SK-N-SH (cell line): Measurements from ENCODE around the gene MPDZ. TPM values are rescaled to one million over a fixed set of nuclear protein-coding genes. Genes with fewer than 3 reads are reported as not detected.
A peak's percentile ranks its signal among the peaks of the same experiment; 100 is the strongest.

Experiments
- CTCF ChIA-PET: fragments of 300-600, 350-600 bp; formaldehyde crosslinking; extraction: SDS; loops from one replicate; lab custom pipeline; 2021; lab: Yijun Ruan, JAX
- POLR2A ChIA-PET: fragments of 350-600 bp; sonication (Branson Sonifier 250); formaldehyde crosslinking; extraction: SDS; loops from one replicate; lab custom pipeline; 2020; ENCODE audit warnings: antibody characterized with exemption, inconsistent platforms; lab: Yijun Ruan, JAX
- DNase-seq: peaks from one replicate; pipeline ENCODE4 v3.0.0; 2012
- H2AFZ ChIP-seq: fragments of 200-600 bp; sonication (generic); 2 replicates; pipeline ENCODE4 v1.8.1; 2016; ENCODE audit warnings: antibody characterized with exemption, mild to moderate bottlenecking, low read depth
- H3F3A ChIP-seq: fragments of 200-600 bp; sonication (generic); replicated peaks from 2 replicates; pipeline ENCODE3; 2016; ENCODE audit warnings: antibody characterized with exemption, mild to moderate bottlenecking; ENCODE audit not compliant: insufficient read depth
- H3K27ac ChIP-seq, 2 experiments: fragments of 200-500 bp in 1 of 2; fragments of 200-600 bp in 1 of 2; sonication (Bioruptor generic) in 1 of 2; sonication (generic), shearing (Covaris generic) in 1 of 2; 2 replicates each; pipeline versions ENCODE4 v1.5.1 to v1.6.1; 2014 to 2016; ENCODE audit warnings: low read depth in 2 of 2, inconsistent platforms in 1 of 2, low read length in 1 of 2, mild to moderate bottlenecking in 1 of 2, mixed read lengths in 1 of 2
- H3K27me3 ChIP-seq: fragments of 200-600 bp; sonication (generic), shearing (Covaris generic); 2 replicates; pipeline ENCODE4 v1.6.1; 2016; ENCODE audit warnings: mixed run types; ENCODE audit not compliant: insufficient read depth
- H3K36me3 ChIP-seq, 2 experiments: fragments of 200-500 bp in 1 of 2; fragments of 200-600 bp in 1 of 2; sonication (Bioruptor generic) in 1 of 2; sonication (generic) in 1 of 2; replicated peaks in 1 of 2; 2 replicates each; pipeline versions ENCODE3 to v1.5.1; 2014 to 2016; ENCODE audit warnings: low read length in 1 of 2, mild to moderate bottlenecking in 1 of 2; ENCODE audit not compliant: insufficient read depth in 2 of 2, control insufficient read depth in 1 of 2
- H3K4me1 ChIP-seq, 2 experiments: fragments of 200-500 bp in 1 of 2; fragments of 200-600 bp in 1 of 2; sonication (Bioruptor generic) in 1 of 2; sonication (generic), shearing (Covaris generic) in 1 of 2; 2 replicates each; pipeline versions ENCODE4 v1.5.1 to v1.6.1; 2014 to 2016; ENCODE audit warnings: low read depth in 1 of 2, low read length in 1 of 2, mixed run types in 1 of 2; ENCODE audit not compliant: insufficient read depth in 2 of 2, control insufficient read depth in 1 of 2
- H3K4me2 ChIP-seq: fragments of 200-600 bp; sonication (generic), shearing (Covaris generic); 2 replicates; pipeline ENCODE4 v1.6.1; 2017; ENCODE audit warnings: mixed run types
- H3K4me3 ChIP-seq, 2 experiments: fragments of 200-500 bp in 1 of 2; fragments of 200-600 bp in 1 of 2; sonication (Bioruptor generic) in 1 of 2; sonication (generic), shearing (Covaris generic) in 1 of 2; 2 replicates each; pipeline versions ENCODE4 v1.5.1 to v1.8.1; 2014 to 2016; ENCODE audit warnings: low read depth in 2 of 2, inconsistent platforms in 1 of 2, low read length in 1 of 2, mild to moderate bottlenecking in 1 of 2, mixed read lengths in 1 of 2, moderate library complexity in 1 of 2
- H3K79me2 ChIP-seq: fragments of 200-600 bp; sonication (generic); 2 replicates; pipeline ENCODE4 v1.8.1; 2017; ENCODE audit warnings: mild to moderate bottlenecking; ENCODE audit not compliant: insufficient read depth
- H3K9ac ChIP-seq: fragments of 200-600 bp; sonication (generic); 2 replicates; pipeline ENCODE4 v1.6.1; 2017; ENCODE audit warnings: mixed run types
- H3K9me2 ChIP-seq: fragments of 200-600 bp; sonication (generic); 2 replicates; pipeline ENCODE4 v1.6.1; 2017; ENCODE audit warnings: mixed run types
- H3K9me3 ChIP-seq: fragments of 200-600 bp; sonication (generic); 2 replicates; pipeline ENCODE4 v1.6.1; 2017; ENCODE audit warnings: mixed run types, mild to moderate bottlenecking, moderate library complexity
- H4K20me1 ChIP-seq: fragments of 200-600 bp; sonication (generic); 2 replicates; pipeline ENCODE4 v1.6.1; 2017; ENCODE audit warnings: mild to moderate bottlenecking, mixed run types; ENCODE audit not compliant: insufficient read depth
- EP300 ChIP-seq, 2 experiments: IDR thresholded peaks; 2 replicates each; pipeline versions ENCODE4 v1.4.0 to v1.6.1; 2012; ENCODE audit warnings: borderline replicate concordance in 1 of 2, low read depth in 1 of 2, low read length in 1 of 2
- EZH2phosphoT487 ChIP-seq: fragments of 200-600 bp; sonication (generic); IDR thresholded peaks from 2 replicates; pipeline ENCODE4 v1.6.1; 2017; ENCODE audit warnings: low read depth, mixed run types, mild to moderate bottlenecking, antibody characterized with exemption, moderate library complexity, borderline replicate concordance
- FOSL2 ChIP-seq: IDR thresholded peaks from 2 replicates; pipeline ENCODE4 v1.4.0; 2012; ENCODE audit warnings: low read depth, mild to moderate bottlenecking, moderate library complexity, borderline replicate concordance
- FOXJ3 ChIP-seq: sonication (generic); formaldehyde crosslinking; IDR thresholded peaks from 2 replicates; pipeline ENCODE4 v1.5.1; 2020; ENCODE audit warnings: mild to moderate bottlenecking, missing genetic modification reagents
- FOXM1 ChIP-seq: IDR thresholded peaks from 2 replicates; pipeline ENCODE4 v1.4.0; 2012; ENCODE audit warnings: low read depth, mild to moderate bottlenecking
- GABPA ChIP-seq: IDR thresholded peaks from 2 replicates; pipeline ENCODE4 v1.4.0; 2012; ENCODE audit warnings: low read depth, mild to moderate bottlenecking
- GATA2 ChIP-seq: sonication (generic); formaldehyde crosslinking; IDR thresholded peaks from 2 replicates; pipeline ENCODE4 v1.5.0; 2020; ENCODE audit warnings: mild to moderate bottlenecking, missing genetic modification reagents
- IRF3 ChIP-seq: fragments of 150-350 bp; IDR thresholded peaks from 2 replicates; pipeline ENCODE4 v1.6.1; 2016; ENCODE audit warnings: mild to moderate bottlenecking, low read depth, low read length
- JUND ChIP-seq: IDR thresholded peaks from 2 replicates; pipeline ENCODE4 v1.4.0; 2012
- MAX ChIP-seq: IDR thresholded peaks from 2 replicates; pipeline ENCODE4 v1.4.0; 2012; ENCODE audit warnings: low read depth
- MEF2A ChIP-seq: IDR thresholded peaks from 2 replicates; pipeline ENCODE4 v1.4.0; 2012; ENCODE audit warnings: low read depth, borderline replicate concordance
- NFIC ChIP-seq: IDR thresholded peaks from 2 replicates; pipeline ENCODE4 v1.4.0; 2012; ENCODE audit warnings: borderline replicate concordance
- NRF1 ChIP-seq: IDR thresholded peaks from 2 replicates; pipeline ENCODE4 v1.6.1; 2012; ENCODE audit warnings: low read depth, mild to moderate bottlenecking, low read length
- PBX3 ChIP-seq: IDR thresholded peaks from 2 replicates; pipeline ENCODE4; 2012
- POLR2AphosphoS5 ChIP-seq: IDR thresholded peaks from 2 replicates; pipeline ENCODE4 v1.6.1; 2012; ENCODE audit warnings: low read depth, low read length
- RAD21 ChIP-seq: IDR thresholded peaks from 2 replicates; pipeline ENCODE4 v1.6.1; 2012; ENCODE audit warnings: mild to moderate bottlenecking, low read length
- REST ChIP-seq: IDR thresholded peaks from 2 replicates; pipeline ENCODE4 v1.6.1; 2012; ENCODE audit warnings: mild to moderate bottlenecking, low read depth, low read length, moderate library complexity
- RFX5 ChIP-seq: IDR thresholded peaks from 2 replicates; pipeline ENCODE4 v1.6.1; 2012; ENCODE audit warnings: mild to moderate bottlenecking, improper control_type of control experiment, low read length
- RXRA ChIP-seq: IDR thresholded peaks from 2 replicates; pipeline ENCODE4 v1.4.0; 2012; ENCODE audit warnings: low read depth, mild to moderate bottlenecking, borderline replicate concordance
- SMC3 ChIP-seq: IDR thresholded peaks from 2 replicates; pipeline ENCODE4 v1.6.1; 2012; ENCODE audit warnings: low read depth, low read length, improper control_type of control experiment
- TAF1 ChIP-seq: IDR thresholded peaks from 2 replicates; pipeline ENCODE4 v1.6.1; 2012; ENCODE audit warnings: low read depth, mild to moderate bottlenecking, low read length, moderate library complexity, borderline replicate concordance
- TCF12 ChIP-seq: IDR thresholded peaks from 2 replicates; pipeline ENCODE4 v1.4.0; 2012
- USF2 ChIP-seq: fragments of 150-350 bp; IDR thresholded peaks from 2 replicates; pipeline ENCODE4 v1.6.1; 2017; ENCODE audit warnings: antibody characterized with exemption, low read length, low read depth, borderline replicate concordance
- YY1 ChIP-seq: IDR thresholded peaks from 2 replicates; pipeline ENCODE4 v1.4.0; 2012; ENCODE audit warnings: low read depth, mild to moderate bottlenecking
- ZBTB33 ChIP-seq: IDR thresholded peaks from 2 replicates; pipeline ENCODE4 v1.4.0; 2012; ENCODE audit warnings: low read depth, borderline replicate concordance
- WGBS: methylation state at CpG from one replicate; pipeline ENCODE4 v1.1.6; 2017; ENCODE audit warnings: low lambda C conversion rate; 5-methylcytosine and 5-hydroxymethylcytosine counted together
- polyA plus RNA-seq, 3 experiments: library from polyadenylated mRNA; depleted of rRNA; stranded (reverse); fragments of >200 nt; gene quantifications; 2 replicates each; pipeline ENCODE4 v1.2.3, GENCODE V29; 2012

MPDZ gene
- polyA plus RNA-seq, 1 of the 3 experiments (the other 2 are of a cell fraction): 20.5 TPM

- Histone ChIP-seq H3K4me3 (no peak overlapping the region), H3K4me2 (no peak overlapping the region), H3K9me2 (no peaks in the 10 kb centered on the region), H4K20me1 (0 out of 2 replicates have a peak, but pooled peaks cover 3% of the 10 kb centered on the region), H3K9ac (no peak overlapping the region), H3K36me3 (no peaks in the 10 kb centered on the region), H2AFZ (no peak overlapping the region), H3K79me2 (peaks cover 86% of the 10 kb centered on the region), H3K4me1 (peaks cover 7 to 22% of the 10 kb centered on the region in 2 experiments; a peak in 3 of 4 replicates), H3K27ac (peak overlapping the region; percentile 60 to 81), H3K27me3 (no peaks in the 10 kb centered on the region), H3K9me3 (no peaks in the 10 kb centered on the region), H3F3A (peaks cover 28% of the 10 kb centered on the region)
- WGBS: 7% methylated on average over 7 of the region's 7 CpGs
- ChIA-PET POLR2A (no interaction called here), CTCF (interaction anchor here (1.3 kb wide), 1 partner anchor 13 kb away, joined by 3 read pairs; no protein-coding TSS in a partner anchor)
- DNase-seq: no peak
- TF ChIP-seq GATA2 (CRISPR knock-in tag) (no peak), TCF12 (peak; percentile 65), FOXM1 (no peak), RAD21 (no peak), FOSL2 (peak; percentile 86), JUND (peak; percentile 72), EP300 (IDR thresholded peaks at IDR 0.05; ENCODE audit: borderline replicate concordance in 1 of 2, low read depth in 1 of 2, low read length in 1 of 2) (no peak), USF2 (no peak), IRF3 (no peak), MAX (0 out of 2 replicates have a peak, but pooled peaks have one; percentile 22), RXRA (no peak; the same call in 1 of the 2 replicates), YY1 (no peak), RFX5 (no peak), SMC3 (no peak), ZBTB33 (no peak), FOXJ3 (CRISPR knock-in tag) (no peak), NFIC (peak; percentile 27; the same call in 1 of the 2 replicates), GABPA (no peak), NRF1 (no peak), MEF2A (no peak), POLR2AphosphoS5 (peak; percentile 33; the same call in 1 of the 2 replicates), EZH2phosphoT487 (no peak), PBX3 (peak; percentile 64), TAF1 (no peak), REST (no peak)
Observed at GRCh38 chr9:13268469-13268868, 11.0 kb downstream of the MPDZ start.
